Ishikawa (cell line): Measurements from ENCODE around the gene JPT2.

Experiments
- CREB1 ChIP-seq: IDR thresholded peaks from 2 replicates; pipeline ENCODE4 v1.6.1; 2012; ENCODE audit warnings: low read depth
- TEAD4 ChIP-seq: IDR thresholded peaks from 2 replicates; pipeline ENCODE4 v1.6.1; 2012
- TF ChIP-seq, protein P1 (sequence below): IDR thresholded peaks from 2 replicates; pipeline ENCODE4 v1.6.1; 2012

DNA sequence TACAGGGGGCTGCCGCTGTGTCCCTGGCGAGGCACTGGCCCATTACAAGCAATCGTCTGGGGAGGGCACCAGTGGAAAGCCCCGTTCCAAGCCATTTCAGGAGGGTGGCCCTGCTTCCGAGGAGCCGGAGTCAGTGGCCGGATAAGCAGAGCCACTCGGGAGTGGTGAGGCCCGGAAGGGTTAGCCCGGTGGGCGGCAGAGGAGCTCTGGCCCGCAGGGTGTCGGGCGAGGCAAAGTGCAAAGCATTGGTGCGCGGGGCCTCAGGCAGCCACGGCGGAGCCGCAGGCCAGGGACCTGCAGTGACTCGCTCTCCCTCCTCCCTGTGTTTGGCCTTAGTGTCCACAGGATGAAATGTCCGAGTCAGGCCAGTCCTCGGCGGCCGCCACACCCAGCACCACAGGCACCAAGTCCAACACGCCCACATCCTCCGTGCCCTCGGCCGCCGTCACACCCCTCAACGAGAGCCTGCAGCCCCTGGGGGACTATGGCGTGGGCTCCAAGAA, 68.7 kb downstream of the JPT2 start:
- TF ChIP-seq CREB1 = no peak
- TF ChIP-seq TEAD4 = no peak
- TF ChIP-seq, protein P1, sequence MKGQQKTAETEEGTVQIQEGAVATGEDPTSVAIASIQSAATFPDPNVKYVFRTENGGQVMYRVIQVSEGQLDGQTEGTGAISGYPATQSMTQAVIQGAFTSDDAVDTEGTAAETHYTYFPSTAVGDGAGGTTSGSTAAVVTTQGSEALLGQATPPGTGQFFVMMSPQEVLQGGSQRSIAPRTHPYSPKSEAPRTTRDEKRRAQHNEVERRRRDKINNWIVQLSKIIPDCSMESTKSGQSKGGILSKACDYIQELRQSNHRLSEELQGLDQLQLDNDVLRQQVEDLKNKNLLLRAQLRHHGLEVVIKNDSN = no peak
